HepG2 (cell line): ENCODE measurements around the gene CNOT10. TPM values are rescaled to one million over a fixed set of nuclear protein-coding genes. Genes with fewer than 3 reads are reported as not detected.

Source experiments
- ATAC-seq: fragments of 200-7000 bp; cut with Tn5 transposase; 3 replicates; pipeline ENCODE4 v1.9.1; 2020; ENCODE audit warnings: mild to moderate bottlenecking, moderate library complexity
- BruUV-seq: library from RNA; stranded (reverse); fragments of 400-500 nt; replicated peaks from 2 replicates; lab custom pipeline; 2021; lab: Mats Ljungman, UMichigan
- CTCF ChIA-PET: fragments of 300-600 bp; formaldehyde crosslinking; extraction: SDS; loops from one replicate; lab custom pipeline; 2021; ENCODE audit warnings: low total read pairs, inconsistent platforms, low intra/inter-chr PET ratio; lab: Yijun Ruan, JAX
- POLR2A ChIA-PET: fragments of 350-600 bp; sonication (Branson Sonifier 250); formaldehyde crosslinking; loops from one replicate; lab custom pipeline; 2020; ENCODE audit warnings: antibody characterized with exemption, inconsistent platforms; lab: Yijun Ruan, JAX
- DNase-seq: peaks from one replicate; pipeline ENCODE4 v3.0.0-alpha.2; 2015; ENCODE audit warnings: low spot score
- FAIRE-seq: peaks from 3 replicates; lab custom pipeline; 2011; peaks lifted over from hg19 to GRCh38; lab: Jason Lieb, UNC
- H2AFZ ChIP-seq: one replicate; pipeline ENCODE4 v1.6.1; 2011; ENCODE audit warnings: low read length, inconsistent platforms
- H3K27ac ChIP-seq: fragments of 300-600 bp; 3 replicates; pipeline ENCODE4 v1.8.0; 2011; ENCODE audit warnings: mixed run types, mild to moderate bottlenecking, mixed read lengths, low read length, inconsistent platforms; ENCODE audit not compliant: insufficient read depth; ENCODE audit errors: extremely low read length
- H3K27me3 ChIP-seq, 2 experiments: fragments of 200-600 bp in 1 of 2; 2 replicates in 1 of 2; 3 replicates in 1 of 2; pipeline versions ENCODE4 v1.6.0 to v1.8.0; 2011; ENCODE audit warnings: low read length in 2 of 2, mild to moderate bottlenecking in 2 of 2, moderate library complexity in 2 of 2, inconsistent platforms in 1 of 2; ENCODE audit not compliant: insufficient read depth in 2 of 2, control insufficient read depth in 1 of 2
- H3K36me3 ChIP-seq, 2 experiments: fragments of 200-600 bp in 1 of 2; replicated peaks in 1 of 2; 2 replicates in 1 of 2; 3 replicates in 1 of 2; pipeline versions ENCODE4 v1.5.1 to v1.8.0; 2011; ENCODE audit warnings: low read length in 2 of 2, inconsistent platforms in 1 of 2; ENCODE audit not compliant: insufficient read depth in 2 of 2, control insufficient read depth in 1 of 2
- H3K4me1 ChIP-seq: 2 replicates; pipeline ENCODE4 v1.5.1; 2012; ENCODE audit warnings: low read length, inconsistent platforms; ENCODE audit not compliant: insufficient read depth
- H3K4me2 ChIP-seq: 2 replicates; pipeline ENCODE4 v1.6.0; 2011; ENCODE audit warnings: low read depth, low read length, inconsistent platforms
- H3K4me3 ChIP-seq, 3 experiments: fragments of 200-600 bp in 1 of 3; sonication (generic), shearing (Covaris generic) in 1 of 3; replicated peaks in 1 of 3; 2 replicates each; pipeline ENCODE4 v1.5.1; 2011 to 2016; ENCODE audit warnings: low read length in 3 of 3, inconsistent platforms in 2 of 3, low read depth in 2 of 3, mild to moderate bottlenecking in 2 of 3, control low read depth in 1 of 3, mixed read lengths in 1 of 3; ENCODE audit not compliant: insufficient read depth in 1 of 3
- H3K79me2 ChIP-seq: one replicate; pipeline ENCODE4 v1.6.1; 2011; ENCODE audit warnings: low read length, inconsistent platforms; ENCODE audit not compliant: insufficient read depth
- H3K9ac ChIP-seq: 2 replicates; pipeline ENCODE4 v1.6.0; 2011; ENCODE audit warnings: mild to moderate bottlenecking, low read depth, low read length, inconsistent platforms; ENCODE audit not compliant: insufficient read depth
- H3K9me3 ChIP-seq: 2 replicates; pipeline ENCODE4 v1.5.1; 2012; ENCODE audit warnings: mild to moderate bottlenecking, low read length
- H4K20me1 ChIP-seq: 2 replicates; pipeline ENCODE4 v1.6.0; 2011; ENCODE audit warnings: inconsistent platforms, mild to moderate bottlenecking, low read length, moderate library complexity; ENCODE audit not compliant: insufficient read depth
- POLR2G ChIP-seq: fragments of 200-400 bp; formaldehyde crosslinking; IDR thresholded peaks from 2 replicates; pipeline ENCODE4 v1.6.1; 2018; ENCODE audit warnings: mild to moderate bottlenecking, low read depth, low read length, moderate library complexity
- ZBTB49 ChIP-seq: sonication (generic); formaldehyde crosslinking; IDR thresholded peaks from 2 replicates; pipeline ENCODE4 v1.4.0; 2020; ENCODE audit warnings: missing genetic modification reagents, borderline replicate concordance
- ZNF224 ChIP-seq: sonication (generic); formaldehyde crosslinking; IDR thresholded peaks from 2 replicates; pipeline ENCODE4 v1.5.0; 2020; ENCODE audit warnings: mild to moderate bottlenecking, missing genetic modification reagents
- ZNF441 ChIP-seq: sonication (generic); formaldehyde crosslinking; IDR thresholded peaks from 2 replicates; pipeline ENCODE4 v1.7.0; 2021; ENCODE audit warnings: missing genetic modification reagents, borderline replicate concordance
- in situ Hi-C: cut with HindIII; loops from 2 replicates; pipeline ENCODE4 v1.10.0; 2017; ENCODE audit warnings: low pct_unique_long_range_greater_than_20kb; ENCODE audit not compliant: extremely low pct_ligation_motif_present
- intact Hi-C: fragments of 100-400 bp; cut with micrococcal nuclease; formaldehyde crosslinking; loops from one replicate; pipeline ENCODE4 v1.10.0; 2022; ENCODE audit not compliant: unreplicated experiment
- polyA plus RNA-seq, 8 experiments: library from polyadenylated mRNA; depleted of rRNA in 3 of 8; stranded (reverse) in 7 of 8; unstranded in 1 of 8; fragments of >200 nt; fragmentation: Illumina TruSeq in 4 of 8; extraction: Trizol in 4 of 8; gene quantifications; 2 replicates each; pipeline versions ENCODE4 v1.2.1 to v1.2.3, GENCODE V29; 2011 to 2016; ENCODE audit warnings: low read depth in 4 of 8, missing spikeins in 1 of 8, mixed read lengths in 1 of 8; ENCODE audit not compliant: insufficient read depth in 1 of 8
- total RNA-seq, 5 experiments: library from RNA; depleted of rRNA; stranded (reverse); fragments of >200 nt; fragmentation: Illumina TruSeq; extraction: Trizol; gene quantifications; 2 replicates each; pipeline ENCODE4 v1.2.3, GENCODE V29; 2016; ENCODE audit warnings: low read depth in 1 of 5

Gene CNOT10
- total and polyA plus RNA-seq, 2 of the 13 experiments (the other 11 are each of a cell fraction or from before 2014, with no cell fraction given): 21.2 to 34.1 TPM

GRCh38 chr3:32712506-32713055 lies 27.6 kb downstream of the CNOT10 start (continued):
- TF ChIP-seq ZBTB49 (CRISPR knock-in tag) (no peak), ZNF441 (no peak), POLR2G (no peak)

GRCh38 chr3:32713181-32713580 lies 28.2 kb downstream of the CNOT10 start:
- no peak for FAIRE-seq
- in situ Hi-C loops: no loop called here
- no peaks in the 10 kb centered on the region for H3K79me2 ChIP-seq
- no peak for ATAC-seq
- POLR2A ChIA-PET: no interaction called here
- no peak for DNase-seq
- TF ChIP-seq ZNF224 (CRISPR knock-in tag): no peak
- H3K36me3 ChIP-seq: peaks cover 10 to 52% of the 10 kb centered on the region in 2 experiments; a peak in 4 of 5 replicates
- CTCF ChIA-PET: no interaction called here
- intact Hi-C loops: no loop called here
- H4K20me1 ChIP-seq: no peaks in the 10 kb centered on the region
- no peaks in the 10 kb centered on the region for H3K9me3 ChIP-seq
- no peak overlapping the region for H3K27ac ChIP-seq
- no peak overlapping the region for H3K4me2 ChIP-seq
- H2AFZ ChIP-seq: no peak overlapping the region
- no peak overlapping the region for H3K4me3 ChIP-seq
- BruUV-seq: no TSS peak
- H3K4me1 ChIP-seq: no peaks in the 10 kb centered on the region
- no peaks in the 10 kb centered on the region for H3K27me3 ChIP-seq
- H3K9ac ChIP-seq: no peak overlapping the region
